Right lobe of liver (tissue), 6 donors: ENCODE measurements around the gene COL2A1. TPM values are rescaled to one million over a fixed set of nuclear protein-coding genes. Genes with fewer than 3 reads are reported as not detected.

Experiments
- ATAC-seq, 4 donors: fragments of 200-7000 bp; cut with Tn5 transposase; one replicate each; pipeline ENCODE4 v1.9.1; 2020; ENCODE audit warnings: mild to moderate bottlenecking in 4 of 4, moderate library complexity in 4 of 4
- DNase-seq, 3 donors: peaks; one replicate each; pipeline ENCODE4 v3.0.0-alpha.2; 2020
- H3K27ac ChIP-seq, 3 donors: fragments of 200-600 bp; one replicate each; pipeline ENCODE4 v1.8.0; 2022
- H3K27me3 ChIP-seq, 2 donors: fragments of 200-600 bp; one replicate each; pipeline ENCODE4 v1.8.0; 2022
- H3K36me3 ChIP-seq, 4 donors: fragments of 200-600 bp; sonication (generic) in 1 of 4; one replicate each; pipeline versions ENCODE4 v1.5.1 to v1.8.0; 2017 to 2022; ENCODE audit warnings: control low read depth in 1 of 4
- H3K4me1 ChIP-seq, 4 donors: fragments of 200-600 bp; sonication (generic) in 1 of 4; one replicate each; pipeline versions ENCODE4 v1.5.1 to v1.8.0; 2017 to 2022; ENCODE audit warnings: control low read depth in 1 of 4
- H3K4me3 ChIP-seq, 3 donors: fragments of 200-600 bp; one replicate each; pipeline ENCODE4 v1.8.0; 2022
- H3K9me3 ChIP-seq, 4 donors: fragments of 200-600 bp; sonication (generic) in 1 of 4; one replicate each; pipeline versions ENCODE4 v1.5.1 to v1.8.0; 2017 to 2022; ENCODE audit warnings: control low read depth in 1 of 4
- POLR2A ChIP-seq: fragments of 450-650 bp; IDR thresholded peaks from one replicate; pipeline ENCODE4 v1.6.1; 2017; ENCODE audit warnings: antibody characterized with exemption, mild to moderate bottlenecking
- WGBS: methylation state at CpG from one replicate; pipeline ENCODE4 v1.1.6; 2018; ENCODE audit warnings: low coverage, low lambda C conversion rate; ENCODE audit not compliant: insufficient coverage; ENCODE audit errors: missing lambda C conversion rate; 5-methylcytosine and 5-hydroxymethylcytosine counted together
- intact Hi-C, 2 donors: fragments of 100-400 bp; cut with DNase I; formaldehyde crosslinking; loops; one replicate each; pipeline versions ENCODE4 v1.11.2 to v1.14.1; 2022
- total RNA-seq, 6 experiments: library from RNA; depleted of rRNA in 2 of 6; stranded (reverse); fragments of >200 nt in 2 of 6; fragmentation: NEBNext Ultra II Directional in 3 of 6; extraction: Animal tissue kit (Norgen Biotek cat#: 25700) in 3 of 6; gene quantifications; one replicate each; pipeline versions ENCODE4 v1.1.0 to v1.2.4, GENCODE V29; 2016 to 2023
- TF ChIP-seq, protein P1 (sequence below), 4 donors: fragments of 200-600 bp in 3 of 4; fragments of 450-650 bp in 1 of 4; IDR thresholded peaks; one replicate each; pipeline versions ENCODE4 v1.5.1 to v1.8.0; 2016 to 2022; ENCODE audit warnings: antibody characterized with exemption in 4 of 4, mild to moderate bottlenecking in 2 of 4
- donor health status: DM: no; HTN: yes; CAD: no.
- donor health status: DM: no; HTN: no; CAD: no.
- donor health status: DM: no; HTN: no; CAD: no.
- donor health status: DM: no; HTN: yes; CAD: no.
- donor health status: DM: no; HTN: yes; CAD: no.

The COL2A1 gene
- total RNA-seq, 6 experiments from 2014 or later = not detected

DNA sequence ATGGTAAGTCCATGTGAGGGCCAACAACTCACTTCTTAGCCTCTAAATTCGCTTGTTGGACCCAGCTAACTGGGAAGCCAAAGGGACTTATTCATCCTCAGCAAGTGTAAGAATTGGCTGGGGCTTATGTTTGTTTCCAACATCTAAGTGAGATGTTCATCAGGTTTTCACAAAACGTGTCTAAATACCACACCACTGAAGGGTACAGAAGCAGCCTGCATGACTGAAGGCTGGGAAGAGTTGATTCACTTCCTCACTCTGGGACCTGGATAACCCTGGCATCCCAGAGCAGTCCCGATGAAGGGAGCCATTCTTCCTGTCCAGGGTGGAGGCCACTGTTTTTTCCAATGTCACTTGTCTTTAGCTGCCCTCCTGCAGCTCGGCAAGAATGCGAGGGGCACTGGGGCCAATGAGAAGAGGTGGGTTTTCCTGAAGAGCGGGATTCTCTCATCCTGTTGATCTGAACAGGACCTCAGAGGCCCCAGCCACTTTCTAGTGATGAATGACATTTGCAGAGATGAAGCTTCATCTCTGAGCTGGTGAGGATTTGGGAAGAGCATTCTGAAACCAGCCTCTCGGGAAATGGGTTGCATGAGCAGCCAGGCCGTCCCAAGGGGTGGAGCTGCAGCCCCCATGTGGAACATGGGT, 12.2 kb upstream of the COL2A1 start:
- ATAC-seq (no peak), DNase-seq (no peak)
- intact Hi-C loops = no loop called here
- peaks cover 0 to 4% (median 0%) of the 10 kb centered on the region in 4 donors for H3K4me1 ChIP-seq
- TF ChIP-seq, protein P1, sequence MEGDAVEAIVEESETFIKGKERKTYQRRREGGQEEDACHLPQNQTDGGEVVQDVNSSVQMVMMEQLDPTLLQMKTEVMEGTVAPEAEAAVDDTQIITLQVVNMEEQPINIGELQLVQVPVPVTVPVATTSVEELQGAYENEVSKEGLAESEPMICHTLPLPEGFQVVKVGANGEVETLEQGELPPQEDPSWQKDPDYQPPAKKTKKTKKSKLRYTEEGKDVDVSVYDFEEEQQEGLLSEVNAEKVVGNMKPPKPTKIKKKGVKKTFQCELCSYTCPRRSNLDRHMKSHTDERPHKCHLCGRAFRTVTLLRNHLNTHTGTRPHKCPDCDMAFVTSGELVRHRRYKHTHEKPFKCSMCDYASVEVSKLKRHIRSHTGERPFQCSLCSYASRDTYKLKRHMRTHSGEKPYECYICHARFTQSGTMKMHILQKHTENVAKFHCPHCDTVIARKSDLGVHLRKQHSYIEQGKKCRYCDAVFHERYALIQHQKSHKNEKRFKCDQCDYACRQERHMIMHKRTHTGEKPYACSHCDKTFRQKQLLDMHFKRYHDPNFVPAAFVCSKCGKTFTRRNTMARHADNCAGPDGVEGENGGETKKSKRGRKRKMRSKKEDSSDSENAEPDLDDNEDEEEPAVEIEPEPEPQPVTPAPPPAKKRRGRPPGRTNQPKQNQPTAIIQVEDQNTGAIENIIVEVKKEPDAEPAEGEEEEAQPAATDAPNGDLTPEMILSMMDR (IDR thresholded peaks at IDR 0.05) = no peak
- TF ChIP-seq POLR2A = no peak
- H3K9me3 ChIP-seq = no peaks in the 10 kb centered on the region
- 52% methylated on average over 3 of the region's 8 CpGs for WGBS
- no peak overlapping the region for H3K4me3 ChIP-seq
- no peak overlapping the region for H3K27ac ChIP-seq
- H3K36me3 ChIP-seq = no peaks in the 10 kb centered on the region
- H3K27me3 ChIP-seq = no peaks in the 10 kb centered on the region

DNA sequence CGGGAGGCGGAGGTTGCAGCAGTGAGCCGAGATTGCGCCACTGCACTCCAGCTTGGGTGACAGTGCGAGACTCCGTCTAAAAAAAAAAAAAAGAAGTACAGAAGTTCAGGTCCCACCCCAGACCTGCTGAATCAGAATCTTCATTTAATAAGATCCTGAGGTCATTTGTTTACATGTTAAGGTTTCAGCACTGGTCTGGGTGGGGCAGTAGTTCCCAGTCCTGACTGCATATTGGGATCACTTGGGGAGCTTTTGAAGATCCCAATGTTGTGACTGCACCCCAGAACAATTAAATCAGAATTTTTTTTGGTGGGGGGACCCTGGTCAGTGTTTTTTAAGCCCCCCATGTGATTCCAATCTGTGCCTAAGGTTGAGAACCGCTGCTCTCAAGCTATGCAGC, 11.7 kb upstream of the COL2A1 start:
- TF ChIP-seq, protein P1 (IDR thresholded peaks at IDR 0.05) = no peak
- no peak for TF ChIP-seq POLR2A
- ATAC-seq = no peak
- 85% methylated on average over 6 of the region's 7 CpGs for WGBS
- Histone ChIP-seq H3K4me3 (no peak overlapping the region), H3K36me3 (no peaks in the 10 kb centered on the region), H3K27me3 (no peaks in the 10 kb centered on the region), H3K9me3 (no peaks in the 10 kb centered on the region), H3K4me1 (peaks cover 0 to 4% (median 0%) of the 10 kb centered on the region in 4 donors), H3K27ac (no peak overlapping the region)
- intact Hi-C loops = no loop called here
- DNase-seq = no peak

DNA sequence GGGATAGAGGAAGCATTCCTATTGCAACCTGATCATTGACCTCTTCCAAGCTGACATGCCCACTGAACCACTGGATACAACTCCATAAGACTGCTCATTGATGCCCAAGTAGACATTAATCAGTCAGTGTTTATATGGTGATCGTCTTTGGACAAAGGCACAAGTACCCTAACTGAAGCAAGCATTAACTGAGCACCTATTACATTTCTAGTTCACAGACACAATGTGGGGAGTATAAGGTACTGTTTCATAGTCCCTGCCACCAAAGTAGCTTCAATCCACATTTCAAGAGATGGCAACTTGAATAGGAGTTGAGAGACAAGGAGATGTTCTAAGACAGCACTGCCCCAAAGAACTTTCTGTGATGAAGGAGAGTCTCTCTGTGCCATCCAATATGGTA, 10.9 kb upstream of the COL2A1 start:
- Histone ChIP-seq H3K4me1 (peaks cover 0 to 4% (median 0%) of the 10 kb centered on the region in 4 donors), H3K27ac (no peak overlapping the region), H3K9me3 (no peaks in the 10 kb centered on the region), H3K27me3 (no peaks in the 10 kb centered on the region), H3K4me3 (no peak overlapping the region), H3K36me3 (no peaks in the 10 kb centered on the region)
- DNase-seq (no peak), ATAC-seq (no peak)
- intact Hi-C loops = no loop called here
- TF ChIP-seq, protein P1 (IDR thresholded peaks at IDR 0.05) = no peak
- no peak for TF ChIP-seq POLR2A
- WGBS = 50% methylated on average over 1 of the region's 1 CpG

DNA sequence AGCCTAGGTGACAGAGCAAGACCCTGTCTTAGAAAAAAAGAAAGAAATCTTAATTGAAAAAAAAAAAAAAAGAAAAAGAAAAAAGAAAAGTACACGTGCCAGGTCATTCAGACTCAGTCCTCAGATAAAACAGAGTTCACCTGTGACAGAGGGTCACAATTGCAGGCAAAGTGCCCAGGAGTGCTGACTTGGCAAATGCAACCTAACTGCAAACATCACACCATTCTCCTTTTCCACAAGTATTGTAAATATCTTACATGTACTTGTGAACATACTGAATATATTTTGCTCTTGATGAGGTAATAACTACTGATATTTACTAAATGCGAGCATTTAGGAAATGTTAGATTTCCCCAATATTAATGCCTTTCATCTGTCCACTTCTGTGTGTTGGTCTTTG, 9.0 kb upstream of the COL2A1 start:
- intact Hi-C loops = no loop called here
- TF ChIP-seq POLR2A = no peak
- TF ChIP-seq, protein P1 (IDR thresholded peaks at IDR 0.05) = no peak
- no peaks in the 10 kb centered on the region for H3K36me3 ChIP-seq
- DNase-seq = peak; percentile 50 to 79 (median 78)
- H3K4me1 ChIP-seq = peaks cover 0 to 4% (median 0%) of the 10 kb centered on the region in 4 donors
- 36% methylated on average over 2 of the region's 2 CpGs for WGBS
- no peaks in the 10 kb centered on the region for H3K9me3 ChIP-seq
- no peak overlapping the region for H3K4me3 ChIP-seq
- no peak overlapping the region for H3K27ac ChIP-seq
- ATAC-seq = peak; percentile 62 to 90 (median 65)
- no peaks in the 10 kb centered on the region for H3K27me3 ChIP-seq
